Measurements from ENCODE around the gene CD2AP. TPM values are rescaled to one million over a fixed set of nuclear protein-coding genes. Genes with fewer than 3 reads are reported as not detected.

Gene CD2AP
- total and polyA plus RNA-seq, 7 experiments from 2014 or later, result 7.6 to 37.0 (median 25.8) TPM

- Histone ChIP-seq H3K36me3 (ENCODE audit: control insufficient read depth in 2 of 3, insufficient read depth in 3 of 3, low read length in 3 of 3) (peaks cover 0 to 5% (median 4%) of the 10 kb centered on the region in 3 experiments), H3K9me3 (ENCODE audit: control insufficient read depth in 2 of 3, low read length in 3 of 3) (no peaks in the 10 kb centered on the region), H3K4me3 (ENCODE audit: low read length) (no peak overlapping the region), H3K27me3 (ENCODE audit: control insufficient read depth in 2 of 2, insufficient read depth in 2 of 2, low read length in 2 of 2) (no peaks in the 10 kb centered on the region), H3K4me1 (ENCODE audit: control insufficient read depth in 2 of 2, insufficient read depth in 2 of 2, low read length in 2 of 2) (peaks cover 0 to 4% of the 10 kb centered on the region in 2 donors), H3K27ac (ENCODE audit: low read depth, low read length) (no peak overlapping the region)
- peak overlapping the region in 1 of 10 donors; percentile 38 for H3K4me3 Mint-ChIP-seq
- CTCF ChIA-PET, result no interaction called here
- H3K27me3 Mint-ChIP-seq, result no peaks in the 10 kb centered on the region
- DNase-seq (no peak), ATAC-seq (no peak)
- peaks cover 0 to 14% (median 6%) of the 10 kb centered on the region in 11 donors for H3K9me3 Mint-ChIP-seq
- peak overlapping the region in 2 of 9 donors; percentile 49 to 89 for H3K27ac Mint-ChIP-seq
- peaks cover 22 to 62% (median 56%) of the 10 kb centered on the region in 7 donors for H3K4me1 Mint-ChIP-seq
- intact Hi-C loops (cut with micrococcal nuclease), result no loop called here
- POLR2A ChIA-PET, result interaction anchor here (2.0 kb wide), 1 partner anchor 25 kb away, joined by 6 read pairs; the partner anchor contains the start of gene CD2AP
- peaks cover 0 to 36% (median 24%) of the 10 kb centered on the region in 5 donors for H3K36me3 Mint-ChIP-seq
Measured at GRCh38 chr6:47502920-47503319, 25.3 kb downstream of the CD2AP start.

GRCh38 chr6:47509937-47510336 lies 32.3 kb downstream of the CD2AP start:
- peaks cover 10 to 56% (median 48%) of the 10 kb centered on the region in 5 donors for H3K36me3 Mint-ChIP-seq
- Histone ChIP-seq H3K27ac (ENCODE audit: low read depth, low read length) (no peak overlapping the region), H3K27me3 (ENCODE audit: control insufficient read depth in 2 of 2, insufficient read depth in 2 of 2, low read length in 2 of 2) (no peaks in the 10 kb centered on the region), H3K4me3 (ENCODE audit: low read length) (no peak overlapping the region), H3K36me3 (ENCODE audit: control insufficient read depth in 2 of 3, insufficient read depth in 3 of 3, low read length in 3 of 3) (peaks cover 0 to 3% (median 0%) of the 10 kb centered on the region in 3 experiments), H3K9me3 (ENCODE audit: control insufficient read depth in 2 of 3, low read length in 3 of 3) (peaks cover 0 to 3% (median 0%) of the 10 kb centered on the region in 3 experiments), H3K4me1 (ENCODE audit: control insufficient read depth in 2 of 2, insufficient read depth in 2 of 2, low read length in 2 of 2) (no peaks in the 10 kb centered on the region)
- ChIA-PET POLR2A (no interaction called here), CTCF (interaction anchor here (0.6 kb wide), 1 partner anchor 323 kb away, joined by 3 read pairs; no protein-coding TSS in a partner anchor)
- H3K9me3 Mint-ChIP-seq, result peaks cover 0 to 42% (median 15%) of the 10 kb centered on the region in 11 donors
- peaks cover 18 to 37% (median 26%) of the 10 kb centered on the region in 7 donors for H3K4me1 Mint-ChIP-seq
- no peak for DNase-seq
- intact Hi-C loops (cut with micrococcal nuclease), result no loop called here
- no peak for ATAC-seq
- H3K27ac Mint-ChIP-seq, result no peak overlapping the region
- H3K4me3 Mint-ChIP-seq, result no peak overlapping the region
- no peaks in the 10 kb centered on the region for H3K27me3 Mint-ChIP-seq

- Histone ChIP-seq H3K4me1 (ENCODE audit: control insufficient read depth in 2 of 2, insufficient read depth in 2 of 2, low read length in 2 of 2) (no peaks in the 10 kb centered on the region), H3K27ac (ENCODE audit: low read depth, low read length) (no peak overlapping the region), H3K9me3 (ENCODE audit: control insufficient read depth in 2 of 3, low read length in 3 of 3) (peaks cover 0 to 3% (median 0%) of the 10 kb centered on the region in 3 experiments), H3K27me3 (ENCODE audit: control insufficient read depth in 2 of 2, insufficient read depth in 2 of 2, low read length in 2 of 2) (no peaks in the 10 kb centered on the region), H3K4me3 (ENCODE audit: low read length) (no peak overlapping the region), H3K36me3 (ENCODE audit: control insufficient read depth in 2 of 3, insufficient read depth in 3 of 3, low read length in 3 of 3) (peaks cover 0 to 3% (median 0%) of the 10 kb centered on the region in 3 experiments)
- DNase-seq, result no peak
- H3K4me3 Mint-ChIP-seq, result no peak overlapping the region
- no peak overlapping the region for H3K27ac Mint-ChIP-seq
- H3K9me3 Mint-ChIP-seq, result peaks cover 0 to 28% (median 10%) of the 10 kb centered on the region in 11 donors
- intact Hi-C loops (cut with micrococcal nuclease), result no loop called here
- H3K4me1 Mint-ChIP-seq, result peaks cover 16 to 54% (median 42%) of the 10 kb centered on the region in 7 donors
- ChIA-PET POLR2A (interaction anchor here (1.3 kb wide), 1 partner anchor 35 kb away, joined by 4 read pairs; the partner anchor contains the start of gene CD2AP), CTCF (no interaction called here)
- peaks cover 10 to 58% (median 42%) of the 10 kb centered on the region in 5 donors for H3K36me3 Mint-ChIP-seq
- no peaks in the 10 kb centered on the region for H3K27me3 Mint-ChIP-seq
- no peak for ATAC-seq
Measured at GRCh38 chr6:47512872-47513271, 35.3 kb downstream of the CD2AP start.

GRCh38 chr6:47519279-47519678 lies 41.7 kb downstream of the CD2AP start:
- intact Hi-C loops (cut with micrococcal nuclease), result no loop called here
- no peaks in the 10 kb centered on the region for H3K27me3 Mint-ChIP-seq
- Histone ChIP-seq H3K27ac (ENCODE audit: low read depth, low read length) (no peak overlapping the region), H3K9me3 (ENCODE audit: control insufficient read depth in 2 of 3, low read length in 3 of 3) (no peaks in the 10 kb centered on the region), H3K27me3 (ENCODE audit: control insufficient read depth in 2 of 2, insufficient read depth in 2 of 2, low read length in 2 of 2) (no peaks in the 10 kb centered on the region), H3K4me3 (ENCODE audit: low read length) (no peak overlapping the region), H3K4me1 (ENCODE audit: control insufficient read depth in 2 of 2, insufficient read depth in 2 of 2, low read length in 2 of 2) (no peaks in the 10 kb centered on the region), H3K36me3 (ENCODE audit: control insufficient read depth in 2 of 3, insufficient read depth in 3 of 3, low read length in 3 of 3) (no peaks in the 10 kb centered on the region)
- peaks cover 24 to 78% (median 61%) of the 10 kb centered on the region in 7 donors for H3K4me1 Mint-ChIP-seq
- DNase-seq (no peak), ATAC-seq (no peak)
- H3K4me3 Mint-ChIP-seq, result no peak overlapping the region
- H3K36me3 Mint-ChIP-seq, result peaks cover 0 to 19% (median 8%) of the 10 kb centered on the region in 5 donors
- peak overlapping the region in 3 of 9 donors; percentile 13 to 27 (median 14) for H3K27ac Mint-ChIP-seq
- ChIA-PET POLR2A (no interaction called here), CTCF (no interaction called here)
- no peaks in the 10 kb centered on the region for H3K9me3 Mint-ChIP-seq

GRCh38 chr6:47520282-47520681 lies 42.7 kb downstream of the CD2AP start:
- no peak overlapping the region for H3K27ac ChIP-seq (ENCODE audit: low read depth, low read length)
- intact Hi-C loops (cut with micrococcal nuclease), result no loop called here
- DNase-seq (no peak), ATAC-seq (no peak)
- H3K9me3 ChIP-seq (ENCODE audit: control insufficient read depth in 2 of 3, low read length in 3 of 3), result no peaks in the 10 kb centered on the region
- peak overlapping the region in 2 of 9 donors; percentile 40 to 48 for H3K27ac Mint-ChIP-seq
- peaks cover 0 to 19% (median 8%) of the 10 kb centered on the region in 5 donors for H3K36me3 Mint-ChIP-seq
- H3K36me3 ChIP-seq (ENCODE audit: control insufficient read depth in 2 of 3, insufficient read depth in 3 of 3, low read length in 3 of 3), result no peaks in the 10 kb centered on the region
- CTCF ChIA-PET, result no interaction called here
- H3K27me3 ChIP-seq (ENCODE audit: control insufficient read depth in 2 of 2, insufficient read depth in 2 of 2, low read length in 2 of 2), result no peaks in the 10 kb centered on the region
- POLR2A ChIA-PET, result no interaction called here
- no peaks in the 10 kb centered on the region for H3K4me1 ChIP-seq (ENCODE audit: control insufficient read depth in 2 of 2, insufficient read depth in 2 of 2, low read length in 2 of 2)
- no peak overlapping the region for H3K4me3 Mint-ChIP-seq
- no peaks in the 10 kb centered on the region for H3K9me3 Mint-ChIP-seq
- H3K4me1 Mint-ChIP-seq, result peaks cover 24 to 74% (median 57%) of the 10 kb centered on the region in 7 donors
- H3K4me3 ChIP-seq (ENCODE audit: low read length), result no peak overlapping the region
- H3K27me3 Mint-ChIP-seq, result no peaks in the 10 kb centered on the region

GRCh38 chr6:47521961-47522360 lies 44.4 kb downstream of the CD2AP start:
- no peaks in the 10 kb centered on the region for H3K4me1 ChIP-seq (ENCODE audit: control insufficient read depth in 2 of 2, insufficient read depth in 2 of 2, low read length in 2 of 2)
- Mint-ChIP-seq H3K27ac (peak overlapping the region in 2 of 9 donors; percentile 0 to 33), H3K4me1 (peaks cover 18 to 74% (median 54%) of the 10 kb centered on the region in 7 donors), H3K36me3 (peaks cover 0 to 20% (median 14%) of the 10 kb centered on the region in 5 donors), H3K4me3 (no peak overlapping the region), H3K9me3 (no peaks in the 10 kb centered on the region), H3K27me3 (no peaks in the 10 kb centered on the region)
- ATAC-seq (no peak), DNase-seq (no peak)
- CTCF ChIA-PET, result no interaction called here
- intact Hi-C loops (cut with micrococcal nuclease), result no loop called here
- POLR2A ChIA-PET, result interaction anchor here (0.8 kb wide), 1 partner anchor 22 kb away, joined by 3 read pairs; no protein-coding TSS in a partner anchor
- no peak overlapping the region for H3K4me3 ChIP-seq (ENCODE audit: low read length)
- peaks cover 0 to under 1% (median 0%) of the 10 kb centered on the region in 3 experiments for H3K36me3 ChIP-seq (ENCODE audit: control insufficient read depth in 2 of 3, insufficient read depth in 3 of 3, low read length in 3 of 3)
- no peaks in the 10 kb centered on the region for H3K27me3 ChIP-seq (ENCODE audit: control insufficient read depth in 2 of 2, insufficient read depth in 2 of 2, low read length in 2 of 2)
- no peaks in the 10 kb centered on the region for H3K9me3 ChIP-seq (ENCODE audit: control insufficient read depth in 2 of 3, low read length in 3 of 3)
- no peak overlapping the region for H3K27ac ChIP-seq (ENCODE audit: low read depth, low read length)

Measured in naive thymus-derived CD4-positive, alpha-beta T cell (primary cell).